ENCODE results near the gene HOXA1. TPM values are rescaled to one million over a fixed set of nuclear protein-coding genes. Genes with fewer than 3 reads are reported as not detected.

The HOXA1 gene
- polyA plus RNA-seq, 2 donors: 1.5 to 2.1 TPM

DNA sequence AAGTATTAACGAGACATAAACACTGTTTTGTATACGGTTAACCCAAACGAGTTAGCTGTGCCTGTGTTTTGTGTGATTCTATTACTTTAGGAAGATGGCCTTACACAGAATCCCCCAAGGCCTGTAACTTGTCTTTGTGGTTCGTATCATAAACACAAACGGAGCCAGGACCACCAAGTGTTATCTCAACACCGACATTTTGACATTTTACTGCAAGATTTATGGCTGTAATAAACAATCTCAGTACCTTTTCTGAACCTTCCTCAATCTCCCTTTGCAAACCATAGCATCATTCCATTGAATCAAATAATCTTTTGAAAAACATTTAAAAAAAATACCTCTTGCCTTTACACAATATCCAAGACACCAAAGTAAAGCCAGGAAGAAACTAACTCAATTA is 37.2 kb upstream of the HOXA1 start:
- no peaks in the 10 kb centered on the region for H3K36me3 ChIP-seq (ENCODE audit: control insufficient read depth in 2 of 2, insufficient read depth in 2 of 2, low read length in 1 of 2)
- 58 to 87% methylated on average over 6 of the region's 6 CpGs for WGBS, 2 donors
- H3K4me1 ChIP-seq (ENCODE audit: control insufficient read depth in 2 of 2, insufficient read depth in 2 of 2, low read length in 1 of 2): peaks cover 0 to 3% of the 10 kb centered on the region in 2 donors
- no peaks in the 10 kb centered on the region for H3K9me3 ChIP-seq (ENCODE audit: control insufficient read depth in 2 of 2, insufficient read depth in 1 of 2, low read depth in 1 of 2, low read length in 1 of 2)
- H3K27ac ChIP-seq (ENCODE audit: low read depth in 2 of 2, low read length in 1 of 2): no peak overlapping the region
- no peaks in the 10 kb centered on the region for H3K27me3 ChIP-seq (ENCODE audit: control insufficient read depth in 1 of 2, insufficient read depth in 2 of 2, low read length in 2 of 2)
- H3K4me3 ChIP-seq (ENCODE audit: low read depth in 1 of 2, low read length in 2 of 2): no peak overlapping the region

DNA sequence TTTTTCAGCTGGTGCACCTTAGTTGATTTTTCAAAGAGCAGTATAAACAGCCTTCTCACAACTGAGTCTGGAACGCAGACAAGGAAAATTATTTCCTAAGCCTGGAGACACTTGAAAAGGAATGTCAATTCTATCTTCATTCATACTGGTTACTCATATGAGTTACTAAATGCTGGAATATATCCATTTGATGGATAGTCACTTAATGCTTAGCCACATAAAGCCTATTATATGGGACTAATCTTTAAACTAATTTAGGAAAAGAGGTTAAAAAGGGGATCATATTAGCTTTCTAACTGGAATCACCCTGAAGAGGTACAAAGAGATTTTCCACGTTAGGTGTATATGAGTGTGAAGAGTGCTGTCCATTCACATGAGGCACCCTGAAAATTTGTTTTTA is 36.4 kb upstream of the HOXA1 start:
- Histone ChIP-seq H3K4me1 (ENCODE audit: control insufficient read depth in 2 of 2, insufficient read depth in 2 of 2, low read length in 1 of 2) (peaks cover 0 to 3% of the 10 kb centered on the region in 2 donors), H3K27ac (ENCODE audit: low read depth in 2 of 2, low read length in 1 of 2) (no peak overlapping the region), H3K36me3 (ENCODE audit: control insufficient read depth in 2 of 2, insufficient read depth in 2 of 2, low read length in 1 of 2) (no peaks in the 10 kb centered on the region), H3K27me3 (ENCODE audit: control insufficient read depth in 1 of 2, insufficient read depth in 2 of 2, low read length in 2 of 2) (no peaks in the 10 kb centered on the region), H3K9me3 (ENCODE audit: control insufficient read depth in 2 of 2, insufficient read depth in 1 of 2, low read depth in 1 of 2, low read length in 1 of 2) (no peaks in the 10 kb centered on the region), H3K4me3 (ENCODE audit: low read depth in 1 of 2, low read length in 2 of 2) (no peak overlapping the region)
- 51 to 57% methylated on average over 2 of the region's 2 CpGs for WGBS, 2 donors

DNA sequence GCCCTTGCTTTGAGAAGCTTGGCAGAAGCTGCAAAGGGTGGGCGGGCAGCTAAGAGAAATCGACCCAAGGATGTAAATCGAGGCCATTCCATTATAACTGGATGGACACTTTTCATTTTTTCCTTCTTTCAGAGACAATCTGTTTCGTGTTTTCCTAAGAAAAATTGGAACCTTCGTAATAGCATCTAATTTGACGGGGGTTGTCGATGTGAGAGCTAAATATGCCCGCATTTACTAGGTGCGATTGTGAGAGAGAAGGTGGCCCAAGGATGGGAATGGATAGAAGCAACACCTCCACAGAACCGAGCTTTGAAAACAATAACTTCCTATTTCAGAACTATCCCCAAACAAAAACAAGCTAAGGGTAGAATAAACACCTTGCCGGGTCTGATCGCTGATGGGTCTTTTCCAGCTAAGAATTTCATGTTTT is 35.6 kb upstream of the HOXA1 start:
- peaks cover 0 to 3% of the 10 kb centered on the region in 2 donors for H3K4me1 ChIP-seq (ENCODE audit: control insufficient read depth in 2 of 2, insufficient read depth in 2 of 2, low read length in 1 of 2)

DNA sequence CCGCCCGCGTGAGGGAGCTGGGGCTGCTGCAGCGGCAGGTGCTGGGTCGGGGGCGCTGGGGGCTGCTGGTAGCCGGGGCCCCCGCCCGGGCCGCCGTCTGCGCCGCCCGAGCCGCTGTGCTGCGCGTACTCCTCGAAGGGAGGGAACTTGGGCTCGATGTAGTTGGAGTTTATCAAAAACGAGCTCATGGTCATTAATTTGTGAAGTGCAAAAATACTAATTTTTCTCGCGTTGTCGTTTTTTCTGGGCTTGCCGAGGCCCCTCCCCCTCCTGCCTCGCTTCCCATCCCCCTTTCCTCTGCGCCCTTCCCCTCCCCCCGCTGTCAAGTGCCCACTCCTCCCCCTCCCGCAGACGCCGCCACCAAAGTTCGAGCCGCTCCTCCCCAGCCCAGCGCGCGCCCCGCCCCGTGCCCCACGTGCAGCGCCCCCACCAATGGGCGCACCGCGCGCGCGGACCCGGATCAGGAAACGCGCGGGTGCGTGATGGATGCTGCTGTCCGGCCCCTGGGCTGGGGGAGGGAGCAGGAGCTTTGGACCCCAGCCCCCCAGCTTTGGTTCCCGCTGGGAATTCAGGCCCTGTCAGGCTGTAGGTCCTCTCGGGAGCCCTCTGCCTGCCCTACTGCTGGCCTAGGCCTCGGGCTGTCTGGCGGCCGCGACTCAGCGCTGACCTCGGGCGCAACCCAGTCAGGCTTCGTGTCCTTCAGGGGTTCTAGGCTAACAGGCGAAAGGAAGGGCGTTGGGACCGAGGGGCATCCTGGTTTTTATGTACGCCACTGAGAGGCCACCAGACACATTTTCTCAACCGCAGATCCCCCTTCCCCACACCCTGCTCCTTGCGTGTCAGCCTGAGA is 35.0 kb upstream of the HOXA1 start, which contains the start of gene HOXA4:
Gene HOXA4 (minus strand): TSS at position 218 of the 850 bp plus-strand sequence. CDS start 24 bp downstream, at position 194.
- H3K4me1 ChIP-seq (ENCODE audit: control insufficient read depth in 2 of 2, insufficient read depth in 2 of 2, low read length in 1 of 2): peaks cover 0 to 3% of the 10 kb centered on the region in 2 donors
- WGBS, 2 donors: 6 to 7% methylated on average over 59 to 67 of the region's 67 CpGs
- H3K27me3 ChIP-seq (ENCODE audit: control insufficient read depth in 1 of 2, insufficient read depth in 2 of 2, low read length in 2 of 2): no peaks in the 10 kb centered on the region

More for the DNA sequence above, 35.6 kb upstream of the HOXA1 start:
- Histone ChIP-seq H3K27me3 (ENCODE audit: control insufficient read depth in 1 of 2, insufficient read depth in 2 of 2, low read length in 2 of 2) (no peaks in the 10 kb centered on the region), H3K27ac (ENCODE audit: low read depth in 2 of 2, low read length in 1 of 2) (peak overlapping the region; percentile 80 to 94), H3K9me3 (ENCODE audit: control insufficient read depth in 2 of 2, insufficient read depth in 1 of 2, low read depth in 1 of 2, low read length in 1 of 2) (no peaks in the 10 kb centered on the region), H3K36me3 (ENCODE audit: control insufficient read depth in 2 of 2, insufficient read depth in 2 of 2, low read length in 1 of 2) (no peaks in the 10 kb centered on the region), H3K4me3 (ENCODE audit: low read depth in 1 of 2, low read length in 2 of 2) (peak overlapping the region; percentile 79 to 85)
- WGBS, 2 donors: 40 to 48% methylated on average over 12 of the region's 12 CpGs

DNA sequence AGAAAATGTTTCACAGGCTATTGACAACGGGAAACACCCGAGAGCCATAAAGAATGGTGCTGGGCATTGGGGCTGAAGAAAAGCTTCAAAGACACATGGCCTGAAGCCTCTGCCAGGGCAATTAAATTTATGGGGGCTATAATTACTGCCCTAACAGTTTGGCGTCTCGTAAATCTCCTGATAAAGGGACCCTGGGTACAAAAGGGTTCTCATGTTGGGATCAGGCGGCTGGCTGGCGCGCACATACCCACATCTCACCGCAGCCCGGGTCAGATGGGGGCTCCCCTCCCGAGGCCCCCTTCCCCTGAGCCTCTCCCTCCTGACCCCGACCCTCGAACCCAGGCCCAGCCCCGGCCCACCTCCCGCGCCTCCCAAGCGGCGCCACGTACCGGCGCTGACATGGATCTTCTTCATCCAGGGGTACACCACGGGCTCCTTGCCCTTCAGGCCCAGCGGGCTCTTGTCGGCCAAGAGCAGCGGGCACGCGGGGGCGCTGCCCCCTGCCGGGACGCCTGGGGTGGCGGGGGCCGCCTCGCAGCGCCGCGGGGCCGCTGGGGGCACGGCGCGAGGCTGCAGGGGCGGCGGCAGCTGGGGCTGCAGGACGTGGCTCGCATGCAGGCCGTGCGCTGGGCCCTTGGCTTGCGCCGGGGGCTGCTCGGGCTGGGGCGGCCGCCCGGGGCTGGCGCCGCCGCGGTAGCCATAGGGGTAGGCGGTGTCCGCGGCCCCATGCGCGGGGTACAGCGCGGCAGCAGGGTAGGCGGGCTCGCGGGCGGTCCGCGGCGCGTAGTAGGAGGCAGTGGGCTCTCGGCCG is 34.1 kb upstream of the HOXA1 start:
- Histone ChIP-seq H3K36me3 (ENCODE audit: control insufficient read depth in 2 of 2, insufficient read depth in 2 of 2, low read length in 1 of 2) (no peaks in the 10 kb centered on the region), H3K9me3 (ENCODE audit: control insufficient read depth in 2 of 2, insufficient read depth in 1 of 2, low read depth in 1 of 2, low read length in 1 of 2) (no peaks in the 10 kb centered on the region), H3K4me3 (ENCODE audit: low read depth in 1 of 2, low read length in 2 of 2) (peak overlapping the region; percentile 84 to 85), H3K4me1 (ENCODE audit: control insufficient read depth in 2 of 2, insufficient read depth in 2 of 2, low read length in 1 of 2) (peaks cover 0 to 3% of the 10 kb centered on the region in 2 donors), H3K27ac (ENCODE audit: low read depth in 2 of 2, low read length in 1 of 2) (peak overlapping the region; percentile 92 to 93), H3K27me3 (ENCODE audit: control insufficient read depth in 1 of 2, insufficient read depth in 2 of 2, low read length in 2 of 2) (no peaks in the 10 kb centered on the region)
- WGBS, 2 donors: 10 to 12% methylated on average over 60 to 72 of the region's 72 CpGs

More for the DNA sequence above, 35.0 kb upstream of the HOXA1 start, which contains the start of gene HOXA4:
- peak within 1 kb of the TSS; percentile 92 to 94 for H3K27ac ChIP-seq (ENCODE audit: low read depth in 2 of 2, low read length in 1 of 2)
- peak within 1 kb of the TSS; percentile 84 to 85 for H3K4me3 ChIP-seq (ENCODE audit: low read depth in 1 of 2, low read length in 2 of 2)
- H3K36me3 ChIP-seq (ENCODE audit: control insufficient read depth in 2 of 2, insufficient read depth in 2 of 2, low read length in 1 of 2): no peaks in the 10 kb centered on the region
- H3K9me3 ChIP-seq (ENCODE audit: control insufficient read depth in 2 of 2, insufficient read depth in 1 of 2, low read depth in 1 of 2, low read length in 1 of 2): no peaks in the 10 kb centered on the region

DNA sequence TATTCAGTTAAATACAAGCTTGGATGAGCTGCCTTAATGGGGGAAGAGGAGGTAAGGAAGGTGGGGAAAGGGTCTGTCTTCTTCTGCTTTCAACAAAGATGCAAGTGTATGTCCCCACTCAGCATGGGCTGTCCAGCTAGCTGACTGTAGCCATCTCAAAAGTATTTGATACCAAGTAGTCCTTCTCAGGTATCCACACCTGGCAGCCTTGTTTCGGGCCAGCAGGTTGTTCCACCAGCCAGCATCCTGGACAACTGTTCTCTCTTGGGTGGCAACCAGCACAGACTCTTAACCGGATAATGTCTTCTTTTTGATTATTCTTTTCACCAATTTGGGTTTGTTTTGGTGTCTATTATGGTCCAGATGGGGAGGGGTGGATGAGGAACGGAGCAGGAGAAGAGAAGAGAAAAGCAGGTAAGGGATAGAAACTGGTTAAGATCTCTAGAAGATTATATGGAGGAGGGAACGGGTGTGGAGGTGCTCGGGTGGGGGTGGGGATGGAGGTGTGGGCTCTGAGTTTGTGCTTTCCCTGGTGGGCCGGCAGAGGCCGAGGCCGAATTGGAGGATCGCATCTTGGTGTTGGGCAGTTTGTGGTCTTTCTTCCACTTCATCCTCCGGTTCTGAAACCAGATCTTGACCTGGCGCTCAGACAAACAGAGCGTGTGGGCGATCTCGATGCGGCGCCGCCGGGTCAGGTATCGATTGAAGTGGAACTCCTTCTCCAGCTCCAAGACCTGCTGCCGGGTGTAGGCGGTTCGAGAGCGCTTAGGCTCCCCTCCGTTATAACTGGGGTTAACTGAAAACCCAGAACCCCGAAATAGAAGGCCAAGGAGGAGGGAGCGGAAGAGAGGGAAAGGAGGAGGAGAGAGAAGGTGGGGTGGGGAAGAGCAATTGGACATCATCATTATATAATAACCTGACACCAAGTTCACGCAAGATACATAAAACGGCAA is 33.3 kb upstream of the HOXA1 start:
- H3K4me1 ChIP-seq (ENCODE audit: control insufficient read depth in 2 of 2, insufficient read depth in 2 of 2, low read length in 1 of 2): peaks cover 0 to 3% of the 10 kb centered on the region in 2 donors
- H3K36me3 ChIP-seq (ENCODE audit: control insufficient read depth in 2 of 2, insufficient read depth in 2 of 2, low read length in 1 of 2): no peaks in the 10 kb centered on the region
- H3K4me3 ChIP-seq (ENCODE audit: low read depth in 1 of 2, low read length in 2 of 2): peak overlapping the region; percentile 84 to 85
- no peaks in the 10 kb centered on the region for H3K9me3 ChIP-seq (ENCODE audit: control insufficient read depth in 2 of 2, insufficient read depth in 1 of 2, low read depth in 1 of 2, low read length in 1 of 2)
- WGBS, 2 donors: 24 to 34% methylated on average over 28 of the region's 28 CpGs
- peak overlapping the region; percentile 92 to 93 for H3K27ac ChIP-seq (ENCODE audit: low read depth in 2 of 2, low read length in 1 of 2)
- no peaks in the 10 kb centered on the region for H3K27me3 ChIP-seq (ENCODE audit: control insufficient read depth in 1 of 2, insufficient read depth in 2 of 2, low read length in 2 of 2)

DNA sequence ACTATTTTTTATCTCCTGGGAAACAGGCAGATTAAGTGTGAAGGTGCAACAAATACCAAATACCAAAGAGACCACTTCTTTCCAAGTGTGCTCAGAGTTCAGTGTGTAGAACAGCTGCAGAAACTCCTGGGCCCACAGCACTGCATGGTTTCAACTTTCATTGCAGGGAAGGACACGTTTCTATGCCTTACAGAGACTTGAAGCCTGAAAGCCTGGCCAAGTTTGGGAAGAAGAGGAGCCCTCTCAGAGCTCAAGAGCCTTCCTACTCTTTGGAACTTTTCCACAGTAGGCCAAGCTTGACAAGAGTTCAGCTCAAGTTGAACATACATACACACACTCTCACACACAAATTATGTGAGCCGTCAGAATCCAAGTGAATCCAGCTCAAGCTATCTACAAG is 32.2 kb upstream of the HOXA1 start:
- WGBS, 2 donors: 26 to 32% methylated on average over 2 of the region's 2 CpGs
- H3K4me3 ChIP-seq (ENCODE audit: low read depth in 1 of 2, low read length in 2 of 2): peak overlapping the region in 1 of 2 donors; percentile 85
- H3K36me3 ChIP-seq (ENCODE audit: control insufficient read depth in 2 of 2, insufficient read depth in 2 of 2, low read length in 1 of 2): no peaks in the 10 kb centered on the region
- no peaks in the 10 kb centered on the region for H3K27me3 ChIP-seq (ENCODE audit: control insufficient read depth in 1 of 2, insufficient read depth in 2 of 2, low read length in 2 of 2)
- peak overlapping the region; percentile 52 to 70 for H3K27ac ChIP-seq (ENCODE audit: low read depth in 2 of 2, low read length in 1 of 2)
- no peaks in the 10 kb centered on the region for H3K9me3 ChIP-seq (ENCODE audit: control insufficient read depth in 2 of 2, insufficient read depth in 1 of 2, low read depth in 1 of 2, low read length in 1 of 2)
- peaks cover 0 to 3% of the 10 kb centered on the region in 2 donors for H3K4me1 ChIP-seq (ENCODE audit: control insufficient read depth in 2 of 2, insufficient read depth in 2 of 2, low read length in 1 of 2)

DNA sequence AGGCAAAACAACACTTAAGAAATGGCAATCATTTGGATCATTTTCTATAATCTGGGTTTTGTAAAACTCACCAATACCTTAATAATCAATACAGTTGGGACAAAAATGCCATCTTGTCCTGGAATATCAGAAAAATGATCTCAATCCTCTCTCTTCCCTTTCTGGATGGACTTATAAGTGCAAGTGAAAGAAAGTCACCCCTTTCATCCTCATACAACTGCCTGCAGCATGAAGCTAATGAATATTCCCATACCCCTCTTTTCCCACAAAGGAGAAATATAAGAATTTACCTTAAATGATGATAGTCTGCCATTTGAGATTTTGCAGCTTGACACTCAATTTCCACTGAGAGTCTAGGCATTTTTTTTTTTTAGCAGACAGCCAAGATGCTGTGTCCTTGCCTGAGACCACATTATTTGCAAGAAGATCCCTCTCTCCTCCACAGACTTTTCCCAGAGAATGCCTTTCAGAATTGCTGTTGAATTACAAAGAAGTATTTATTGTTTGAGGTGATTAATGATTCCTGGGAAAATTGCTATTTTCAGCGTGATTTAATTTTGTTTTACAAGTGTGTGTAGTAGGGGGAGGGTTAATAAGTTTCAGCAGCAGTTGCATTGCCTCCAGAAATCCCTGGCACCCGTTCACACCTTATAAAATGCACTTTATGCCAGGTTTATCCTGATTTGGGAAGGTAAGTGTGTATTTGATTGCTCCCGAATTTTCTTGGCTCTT is 31.0 kb upstream of the HOXA1 start:
- H3K4me3 ChIP-seq (ENCODE audit: low read depth in 1 of 2, low read length in 2 of 2): no peak overlapping the region
- WGBS, 2 donors: 16 to 26% methylated on average over 3 of the region's 3 CpGs
- H3K9me3 ChIP-seq (ENCODE audit: control insufficient read depth in 2 of 2, insufficient read depth in 1 of 2, low read depth in 1 of 2, low read length in 1 of 2): no peaks in the 10 kb centered on the region
- H3K36me3 ChIP-seq (ENCODE audit: control insufficient read depth in 2 of 2, insufficient read depth in 2 of 2, low read length in 1 of 2): no peaks in the 10 kb centered on the region
- H3K27ac ChIP-seq (ENCODE audit: low read depth in 2 of 2, low read length in 1 of 2): peak overlapping the region in 1 of 2 donors; percentile 36
- H3K27me3 ChIP-seq (ENCODE audit: control insufficient read depth in 1 of 2, insufficient read depth in 2 of 2, low read length in 2 of 2): no peaks in the 10 kb centered on the region
- peaks cover 0 to 3% of the 10 kb centered on the region in 2 donors for H3K4me1 ChIP-seq (ENCODE audit: control insufficient read depth in 2 of 2, insufficient read depth in 2 of 2, low read length in 1 of 2)

Measured in esophagus (tissue), 2 donors.